KMS-11 (cell line): Measurements from ENCODE around the gene GRID1.

ENCODE experiments used
- H2AFZ ChIP-seq: fragments of 200-600 bp; sonication (generic); 2 replicates; pipeline ENCODE4 v1.6.1; 2016; ENCODE audit warnings: antibody characterized with exemption, mixed run types, low read depth
- H3K27ac ChIP-seq: fragments of 200-600 bp; sonication (generic); 2 replicates; pipeline ENCODE4 v1.6.1; 2016; ENCODE audit warnings: mild to moderate bottlenecking, mixed run types
- H3K27me3 ChIP-seq: fragments of 200-600 bp; sonication (generic); 2 replicates; pipeline ENCODE4 v1.6.1; 2017; ENCODE audit warnings: mild to moderate bottlenecking, low read depth, mixed run types, moderate library complexity; ENCODE audit not compliant: insufficient read depth
- H3K36me3 ChIP-seq: fragments of 200-600 bp; sonication (generic); 2 replicates; pipeline ENCODE4 v1.6.1; 2017; ENCODE audit warnings: mild to moderate bottlenecking, mixed run types; ENCODE audit not compliant: insufficient read depth
- H3K4me1 ChIP-seq: fragments of 200-600 bp; sonication (generic); 2 replicates; pipeline ENCODE4 v1.6.1; 2016; ENCODE audit warnings: mild to moderate bottlenecking, low read depth, mixed run types; ENCODE audit not compliant: poor library complexity, severe bottlenecking
- H3K4me2 ChIP-seq: fragments of 200-600 bp; sonication (generic); 2 replicates; pipeline ENCODE4 v1.7.0; 2016; ENCODE audit warnings: mild to moderate bottlenecking, mixed run types
- H3K4me3 ChIP-seq: fragments of 200-600 bp; sonication (generic); IDR thresholded peaks from 2 replicates; pipeline ENCODE4 v1.6.1; 2017; ENCODE audit warnings: low read depth, low read length, mixed read lengths; ENCODE audit not compliant: insufficient read depth
- H3K79me2 ChIP-seq: fragments of 200-600 bp; sonication (generic); 2 replicates; pipeline ENCODE4 v1.6.1; 2016; ENCODE audit warnings: low read depth, mixed run types; ENCODE audit not compliant: insufficient read depth
- H3K9ac ChIP-seq: fragments of 200-600 bp; sonication (generic); 2 replicates; pipeline ENCODE4 v1.6.1; 2016; ENCODE audit warnings: mild to moderate bottlenecking, mixed run types
- H4K20me1 ChIP-seq: fragments of 200-600 bp; sonication (generic); 2 replicates; pipeline ENCODE4 v1.6.1; 2016; ENCODE audit warnings: mild to moderate bottlenecking, mixed run types; ENCODE audit not compliant: insufficient read depth
- TF ChIP-seq, protein P1 (sequence below): fragments of 200-600 bp; sonication (generic); conservative IDR thresholded peaks from 2 replicates; pipeline ENCODE4 v1.6.1; 2017; ENCODE audit warnings: low read depth, mild to moderate bottlenecking, antibody characterized with exemption, low read length, moderate library complexity, mixed read lengths

GRID1 gene

DNA sequence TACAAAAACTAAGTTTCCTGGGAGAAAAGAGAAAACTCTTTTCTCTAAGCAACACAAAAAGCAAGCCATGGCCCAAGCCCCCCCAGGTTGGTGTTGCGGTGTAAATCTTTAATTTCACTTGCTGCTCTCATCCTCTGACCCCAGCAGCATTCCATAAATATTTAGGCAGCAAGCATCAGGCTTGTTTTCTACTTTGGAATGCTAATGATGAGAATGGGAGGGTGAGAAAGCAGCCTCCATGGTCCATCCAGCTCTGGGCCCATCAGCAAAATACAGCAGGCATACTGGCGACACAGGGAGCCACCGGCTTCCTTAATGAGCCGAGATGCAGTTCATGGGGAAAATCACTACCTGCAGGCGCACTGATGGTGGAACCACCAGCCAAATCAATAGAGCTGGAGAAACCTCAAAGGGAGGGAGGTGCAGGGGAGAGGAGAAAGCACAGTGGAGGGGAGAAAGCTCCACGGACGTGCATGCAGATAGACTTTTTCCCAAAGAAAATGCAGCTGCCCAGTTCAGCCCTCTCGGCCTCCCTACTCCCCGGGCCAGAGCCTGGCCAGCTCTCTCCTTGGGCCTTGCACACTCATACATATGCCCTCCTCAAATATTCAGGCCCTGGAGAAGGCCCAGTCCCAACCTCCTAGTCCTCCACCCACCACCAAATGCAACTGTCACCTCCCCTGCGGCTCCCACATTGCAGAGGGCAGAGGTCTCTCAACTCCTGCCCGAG is 131.9 kb downstream of the GRID1 start:
- Histone ChIP-seq H3K4me1 (no peaks in the 10 kb centered on the region), H3K4me2 (no peak overlapping the region), H4K20me1 (no peaks in the 10 kb centered on the region), H3K27ac (no peak overlapping the region), H3K36me3 (no peaks in the 10 kb centered on the region), H3K79me2 (no peaks in the 10 kb centered on the region), H3K27me3 (no peaks in the 10 kb centered on the region), H2AFZ (no peak overlapping the region), H3K4me3 (no peak overlapping the region), H3K9ac (no peak overlapping the region)
- TF ChIP-seq, protein P1, sequence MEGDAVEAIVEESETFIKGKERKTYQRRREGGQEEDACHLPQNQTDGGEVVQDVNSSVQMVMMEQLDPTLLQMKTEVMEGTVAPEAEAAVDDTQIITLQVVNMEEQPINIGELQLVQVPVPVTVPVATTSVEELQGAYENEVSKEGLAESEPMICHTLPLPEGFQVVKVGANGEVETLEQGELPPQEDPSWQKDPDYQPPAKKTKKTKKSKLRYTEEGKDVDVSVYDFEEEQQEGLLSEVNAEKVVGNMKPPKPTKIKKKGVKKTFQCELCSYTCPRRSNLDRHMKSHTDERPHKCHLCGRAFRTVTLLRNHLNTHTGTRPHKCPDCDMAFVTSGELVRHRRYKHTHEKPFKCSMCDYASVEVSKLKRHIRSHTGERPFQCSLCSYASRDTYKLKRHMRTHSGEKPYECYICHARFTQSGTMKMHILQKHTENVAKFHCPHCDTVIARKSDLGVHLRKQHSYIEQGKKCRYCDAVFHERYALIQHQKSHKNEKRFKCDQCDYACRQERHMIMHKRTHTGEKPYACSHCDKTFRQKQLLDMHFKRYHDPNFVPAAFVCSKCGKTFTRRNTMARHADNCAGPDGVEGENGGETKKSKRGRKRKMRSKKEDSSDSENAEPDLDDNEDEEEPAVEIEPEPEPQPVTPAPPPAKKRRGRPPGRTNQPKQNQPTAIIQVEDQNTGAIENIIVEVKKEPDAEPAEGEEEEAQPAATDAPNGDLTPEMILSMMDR: no peak

DNA sequence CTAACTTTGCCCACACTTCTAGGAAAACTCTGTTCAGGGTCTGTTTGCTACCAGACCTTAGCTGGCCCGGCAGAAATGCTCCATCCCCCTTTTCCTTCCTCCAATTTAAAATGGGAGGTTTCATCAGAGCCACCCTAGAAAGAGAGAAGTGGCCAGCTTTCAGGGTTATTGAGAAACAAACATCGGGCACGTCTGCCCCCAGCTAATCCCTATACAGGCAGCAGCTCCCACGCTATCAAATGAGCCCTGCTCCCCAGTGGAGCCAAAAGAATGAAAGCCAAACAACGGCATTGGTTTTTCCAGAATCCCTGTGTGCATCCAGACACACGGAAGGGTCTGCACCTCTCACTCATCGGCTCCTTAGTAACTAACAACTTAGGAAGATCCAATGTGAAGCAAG is 132.5 kb downstream of the GRID1 start:
- TF ChIP-seq, protein P1: no peak
- Histone ChIP-seq H3K27me3 (no peaks in the 10 kb centered on the region), H3K4me2 (no peak overlapping the region)

DNA sequence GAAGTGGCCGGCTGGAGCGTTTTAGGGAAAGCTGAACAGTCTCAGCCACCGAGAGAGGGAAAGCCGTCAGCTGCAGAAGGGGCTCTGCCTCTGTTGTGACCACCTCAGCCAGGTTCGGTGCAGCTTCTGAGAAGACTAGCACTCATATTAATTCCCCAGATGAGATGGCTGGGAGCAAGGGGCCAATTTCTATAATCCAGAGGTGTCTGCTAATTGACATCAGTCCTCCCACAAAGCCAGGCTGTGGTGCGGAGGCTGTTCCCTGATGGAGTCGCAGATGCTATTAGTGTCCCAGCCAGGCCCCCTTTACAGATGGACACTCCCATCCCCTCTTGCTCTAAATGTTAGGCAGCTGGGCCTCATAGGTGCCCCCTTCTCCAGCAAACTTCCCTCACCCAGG is 133.5 kb downstream of the GRID1 start:
- Histone ChIP-seq H3K36me3 (no peaks in the 10 kb centered on the region), H4K20me1 (no peaks in the 10 kb centered on the region), H3K27ac (no peak overlapping the region), H2AFZ (no peak overlapping the region), H3K79me2 (no peaks in the 10 kb centered on the region), H3K4me3 (no peak overlapping the region), H3K27me3 (no peaks in the 10 kb centered on the region), H3K4me1 (no peaks in the 10 kb centered on the region), H3K9ac (no peak overlapping the region), H3K4me2 (no peak overlapping the region)
- TF ChIP-seq, protein P1: no peak

More for the DNA sequence above, 132.5 kb downstream of the GRID1 start:
- H3K9ac ChIP-seq: no peak overlapping the region
- no peaks in the 10 kb centered on the region for H3K4me1 ChIP-seq
- H2AFZ ChIP-seq: no peak overlapping the region
- H3K4me3 ChIP-seq: no peak overlapping the region
- H4K20me1 ChIP-seq: no peaks in the 10 kb centered on the region
- H3K27ac ChIP-seq: no peak overlapping the region
- no peaks in the 10 kb centered on the region for H3K36me3 ChIP-seq
- H3K79me2 ChIP-seq: no peaks in the 10 kb centered on the region

DNA sequence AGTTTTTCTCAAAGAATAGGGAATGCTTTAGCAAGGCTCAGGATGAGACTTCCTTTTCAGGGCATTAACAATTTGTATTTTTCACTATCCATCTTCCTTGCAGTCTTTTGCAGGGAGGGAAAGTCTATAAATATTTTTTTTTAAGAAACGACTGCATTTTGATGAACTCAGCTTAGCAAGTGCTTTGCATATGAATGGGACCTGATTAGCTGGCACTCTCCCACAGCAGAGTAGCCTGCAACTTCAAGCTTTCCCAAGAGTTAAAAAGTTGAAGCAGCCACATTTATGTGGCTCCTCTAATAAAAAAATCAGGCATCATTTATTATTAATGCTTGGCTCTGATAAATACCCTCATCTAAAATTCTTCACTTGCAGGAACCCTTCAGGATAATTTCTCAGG is 134.0 kb downstream of the GRID1 start:
- Histone ChIP-seq H2AFZ (no peak overlapping the region), H4K20me1 (no peaks in the 10 kb centered on the region), H3K27me3 (no peaks in the 10 kb centered on the region), H3K4me2 (no peak overlapping the region), H3K36me3 (no peaks in the 10 kb centered on the region), H3K4me3 (no peak overlapping the region), H3K27ac (no peak overlapping the region), H3K9ac (no peak overlapping the region), H3K4me1 (no peaks in the 10 kb centered on the region), H3K79me2 (no peaks in the 10 kb centered on the region)
- TF ChIP-seq, protein P1: no peak
